NB4 (cell line): ENCODE results near the gene STPG4.
"Not testable (repeated sequence)": the region's sequence is repeated elsewhere in the genome, so short reads cannot be mapped to it uniquely, and the experiment has no call there.

Experiments used
- MYC ChIP-seq: IDR thresholded peaks from 2 replicates; pipeline ENCODE4 v1.6.1; 2011; ENCODE audit warnings: low read depth, low read length
- POLR2A ChIP-seq: IDR thresholded peaks from 2 replicates; pipeline ENCODE4 v1.6.1; 2011; ENCODE audit warnings: mild to moderate bottlenecking; ENCODE audit not compliant: insufficient read length; ENCODE audit errors: extremely low read depth
- TF ChIP-seq, protein P1 (sequence below): IDR thresholded peaks from one replicate; pipeline ENCODE4 v1.5.1; 2012; ENCODE audit warnings: low read depth, low read length

DNA sequence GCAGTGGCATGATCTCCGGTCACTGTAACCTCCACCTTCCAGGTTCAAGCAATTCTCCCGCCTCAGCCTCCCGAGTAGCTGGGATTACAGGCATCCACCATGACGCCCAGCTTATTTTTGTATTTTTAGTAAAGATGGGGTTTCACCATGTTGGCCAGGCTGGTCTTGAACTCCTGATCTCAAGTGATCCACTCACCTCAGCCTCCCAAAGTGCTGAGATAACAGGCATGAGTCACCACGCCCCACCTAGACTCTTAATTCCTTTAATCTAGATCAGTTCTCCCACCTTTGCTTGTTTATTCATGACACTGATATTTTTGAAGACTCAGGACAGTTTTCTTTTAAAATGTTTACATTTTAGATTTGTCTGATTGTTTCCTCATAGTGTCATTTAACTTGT is 30.0 kb upstream of the STPG4 start:
- TF ChIP-seq, protein P1, sequence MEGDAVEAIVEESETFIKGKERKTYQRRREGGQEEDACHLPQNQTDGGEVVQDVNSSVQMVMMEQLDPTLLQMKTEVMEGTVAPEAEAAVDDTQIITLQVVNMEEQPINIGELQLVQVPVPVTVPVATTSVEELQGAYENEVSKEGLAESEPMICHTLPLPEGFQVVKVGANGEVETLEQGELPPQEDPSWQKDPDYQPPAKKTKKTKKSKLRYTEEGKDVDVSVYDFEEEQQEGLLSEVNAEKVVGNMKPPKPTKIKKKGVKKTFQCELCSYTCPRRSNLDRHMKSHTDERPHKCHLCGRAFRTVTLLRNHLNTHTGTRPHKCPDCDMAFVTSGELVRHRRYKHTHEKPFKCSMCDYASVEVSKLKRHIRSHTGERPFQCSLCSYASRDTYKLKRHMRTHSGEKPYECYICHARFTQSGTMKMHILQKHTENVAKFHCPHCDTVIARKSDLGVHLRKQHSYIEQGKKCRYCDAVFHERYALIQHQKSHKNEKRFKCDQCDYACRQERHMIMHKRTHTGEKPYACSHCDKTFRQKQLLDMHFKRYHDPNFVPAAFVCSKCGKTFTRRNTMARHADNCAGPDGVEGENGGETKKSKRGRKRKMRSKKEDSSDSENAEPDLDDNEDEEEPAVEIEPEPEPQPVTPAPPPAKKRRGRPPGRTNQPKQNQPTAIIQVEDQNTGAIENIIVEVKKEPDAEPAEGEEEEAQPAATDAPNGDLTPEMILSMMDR = not testable (repeated sequence)
- not testable (repeated sequence) for TF ChIP-seq POLR2A, MYC
